Hepatocyte (in vitro differentiated cells): ENCODE measurements around the gene TTLL1. TPM values are rescaled to one million over a fixed set of nuclear protein-coding genes. Genes with fewer than 3 reads are reported as not detected.

ENCODE experiments used
- DNase-seq: peaks from one replicate; pipeline ENCODE4 v3.0.0-alpha.2; 2016; ENCODE audit warnings: low spot score
- H2AFZ ChIP-seq: fragments of 200-600 bp; sonication (generic); 2 replicates; pipeline ENCODE4 v1.6.0; 2016; ENCODE audit warnings: antibody characterized with exemption, mild to moderate bottlenecking
- H3K27ac ChIP-seq: fragments of 200-600 bp; sonication (generic); 2 replicates; pipeline ENCODE4 v1.5.1; 2016; ENCODE audit warnings: mild to moderate bottlenecking
- H3K27me3 ChIP-seq: fragments of 200-600 bp; sonication (generic); 2 replicates; pipeline ENCODE4 v1.6.1; 2016
- H3K36me3 ChIP-seq: fragments of 200-600 bp; sonication (generic); replicated peaks from 2 replicates; pipeline ENCODE4 v1.5.1; 2016; ENCODE audit warnings: low read depth; ENCODE audit not compliant: insufficient read depth
- H3K4me1 ChIP-seq: fragments of 200-600 bp; sonication (generic); 2 replicates; pipeline ENCODE4 v1.5.1; 2016; ENCODE audit warnings: mild to moderate bottlenecking, moderate library complexity; ENCODE audit not compliant: insufficient read depth
- H3K4me2 ChIP-seq: fragments of 200-600 bp; sonication (generic); 2 replicates; pipeline ENCODE4 v1.6.0; 2016
- H3K4me3 ChIP-seq: fragments of 200-600 bp; sonication (generic); 2 replicates; pipeline ENCODE4 v1.5.1; 2016; ENCODE audit warnings: mild to moderate bottlenecking
- H3K79me2 ChIP-seq: fragments of 200-600 bp; sonication (generic); 2 replicates; pipeline ENCODE4 v1.6.0; 2017; ENCODE audit warnings: mild to moderate bottlenecking
- H3K9me2 ChIP-seq: fragments of 200-600 bp; sonication (generic); replicated peaks from 2 replicates; pipeline ENCODE4 v1.6.0; 2017; ENCODE audit warnings: mild to moderate bottlenecking; ENCODE audit not compliant: insufficient read depth
- H3K9me3 ChIP-seq: fragments of 200-600 bp; sonication (generic); 2 replicates; pipeline ENCODE4 v1.5.1; 2016; ENCODE audit warnings: low read depth, mild to moderate bottlenecking
- H4K20me1 ChIP-seq: fragments of 200-600 bp; sonication (generic); 2 replicates; pipeline ENCODE4 v1.6.0; 2016; ENCODE audit warnings: mild to moderate bottlenecking; ENCODE audit not compliant: insufficient read depth, poor library complexity, severe bottlenecking
- EZH2 ChIP-seq: fragments of 200-600 bp; sonication (generic); IDR thresholded peaks from 2 replicates; pipeline ENCODE4 v1.6.1; 2016; ENCODE audit warnings: antibody characterized with exemption, mild to moderate bottlenecking, borderline replicate concordance
- EZH2phosphoT487 ChIP-seq: fragments of 200-600 bp; sonication (generic); IDR thresholded peaks from one replicate; pipeline ENCODE4 v1.6.1; 2018; ENCODE audit warnings: antibody characterized with exemption, mild to moderate bottlenecking, low read depth, moderate library complexity; ENCODE audit not compliant: unreplicated experiment, severe bottlenecking
- WGBS: methylation state at CpG from one replicate; pipeline ENCODE4 v1.1.6; 2016; ENCODE audit warnings: low lambda C conversion rate; ENCODE audit errors: missing lambda C conversion rate; 5-methylcytosine and 5-hydroxymethylcytosine counted together
- polyA plus RNA-seq: library from polyadenylated mRNA; unstranded; fragments of >200 nt; fragmentation: Nextera tagmentation; extraction: Ambion mirVana; gene quantifications from 2 replicates; pipeline ENCODE4 v1.2.1, GENCODE V29; 2016
- total RNA-seq: library from RNA; depleted of rRNA; stranded (reverse); fragments of >200 nt; gene quantifications from 2 replicates; pipeline ENCODE4 v1.2.3, GENCODE V29; 2014
- TF ChIP-seq, protein P1 (sequence below): fragments of 200-600 bp; sonication (generic); IDR thresholded peaks from 2 replicates; pipeline ENCODE4 v1.5.1; 2016; ENCODE audit warnings: antibody characterized with exemption, mild to moderate bottlenecking; ENCODE audit not compliant: poor library complexity

Gene TTLL1
- total RNA-seq: 4.9 and 6.4 TPM in 2 replicates
- 8.7 and 9.5 TPM in 2 replicates for polyA plus RNA-seq

DNA sequence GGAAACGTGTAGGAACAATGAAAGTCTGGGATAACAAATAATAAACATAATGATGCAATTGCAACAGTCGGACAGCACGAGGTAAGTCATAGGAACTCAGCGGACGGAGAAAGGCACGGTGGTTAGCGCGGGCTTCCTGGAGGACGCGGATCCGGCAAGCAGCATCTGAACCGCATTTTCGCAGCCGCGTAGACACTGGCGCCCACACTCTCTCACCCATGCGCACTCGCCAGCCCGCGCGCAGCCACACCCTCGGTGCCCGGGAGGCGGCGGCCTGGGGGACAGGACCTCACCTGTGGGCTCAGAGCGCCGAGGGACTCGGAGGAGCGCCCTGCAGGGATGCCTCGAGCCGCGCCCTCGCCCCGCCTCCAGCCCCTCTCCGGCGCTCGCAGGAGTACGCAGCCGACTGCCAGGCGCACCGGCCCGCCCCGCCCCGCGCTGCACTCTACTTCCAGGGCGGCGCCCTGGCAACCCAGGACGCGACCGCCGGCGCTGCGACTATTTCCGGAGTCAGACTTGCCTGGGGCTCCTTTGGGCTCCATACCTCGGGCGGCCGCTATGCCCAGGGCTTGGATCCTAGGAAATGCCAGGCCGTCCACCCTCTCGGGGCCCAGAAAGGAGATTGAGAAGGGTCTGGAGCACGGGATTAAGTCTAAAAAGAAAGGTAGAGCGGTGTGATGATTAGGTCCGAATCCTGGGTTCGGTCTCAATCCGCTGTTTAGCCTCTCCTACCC, at the start of gene TTLL1:
Gene TTLL1 (minus strand): TSS at position 408 of the 734 bp plus-strand sequence. CDS start 13,805 bp downstream, outside the sequence.
- no peaks in the 10 kb centered on the region for H3K4me1 ChIP-seq
- H3K9me2 ChIP-seq: no peaks in the 10 kb centered on the region
- 7% methylated on average over 64 of the region's 64 CpGs for WGBS
- H3K79me2 ChIP-seq: peaks cover 3% of the 10 kb centered on the region
- H4K20me1 ChIP-seq: no peaks in the 10 kb centered on the region
- no peaks in the 10 kb centered on the region for H3K9me3 ChIP-seq
- peak within 1 kb of the TSS; percentile 51 for H3K4me3 ChIP-seq
- no peak for TF ChIP-seq EZH2
- no peak for TF ChIP-seq EZH2phosphoT487
- TF ChIP-seq, protein P1, sequence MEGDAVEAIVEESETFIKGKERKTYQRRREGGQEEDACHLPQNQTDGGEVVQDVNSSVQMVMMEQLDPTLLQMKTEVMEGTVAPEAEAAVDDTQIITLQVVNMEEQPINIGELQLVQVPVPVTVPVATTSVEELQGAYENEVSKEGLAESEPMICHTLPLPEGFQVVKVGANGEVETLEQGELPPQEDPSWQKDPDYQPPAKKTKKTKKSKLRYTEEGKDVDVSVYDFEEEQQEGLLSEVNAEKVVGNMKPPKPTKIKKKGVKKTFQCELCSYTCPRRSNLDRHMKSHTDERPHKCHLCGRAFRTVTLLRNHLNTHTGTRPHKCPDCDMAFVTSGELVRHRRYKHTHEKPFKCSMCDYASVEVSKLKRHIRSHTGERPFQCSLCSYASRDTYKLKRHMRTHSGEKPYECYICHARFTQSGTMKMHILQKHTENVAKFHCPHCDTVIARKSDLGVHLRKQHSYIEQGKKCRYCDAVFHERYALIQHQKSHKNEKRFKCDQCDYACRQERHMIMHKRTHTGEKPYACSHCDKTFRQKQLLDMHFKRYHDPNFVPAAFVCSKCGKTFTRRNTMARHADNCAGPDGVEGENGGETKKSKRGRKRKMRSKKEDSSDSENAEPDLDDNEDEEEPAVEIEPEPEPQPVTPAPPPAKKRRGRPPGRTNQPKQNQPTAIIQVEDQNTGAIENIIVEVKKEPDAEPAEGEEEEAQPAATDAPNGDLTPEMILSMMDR: no peak
- H3K27ac ChIP-seq: peak within 1 kb of the TSS; percentile 41
- no peaks in the 10 kb centered on the region for H3K27me3 ChIP-seq
- peak within 1 kb of the TSS; percentile 92 for H2AFZ ChIP-seq
- H3K36me3 ChIP-seq: no peaks in the 10 kb centered on the region
- DNase-seq: peak; percentile 94
- peak within 1 kb of the TSS; percentile 90 for H3K4me2 ChIP-seq

DNA sequence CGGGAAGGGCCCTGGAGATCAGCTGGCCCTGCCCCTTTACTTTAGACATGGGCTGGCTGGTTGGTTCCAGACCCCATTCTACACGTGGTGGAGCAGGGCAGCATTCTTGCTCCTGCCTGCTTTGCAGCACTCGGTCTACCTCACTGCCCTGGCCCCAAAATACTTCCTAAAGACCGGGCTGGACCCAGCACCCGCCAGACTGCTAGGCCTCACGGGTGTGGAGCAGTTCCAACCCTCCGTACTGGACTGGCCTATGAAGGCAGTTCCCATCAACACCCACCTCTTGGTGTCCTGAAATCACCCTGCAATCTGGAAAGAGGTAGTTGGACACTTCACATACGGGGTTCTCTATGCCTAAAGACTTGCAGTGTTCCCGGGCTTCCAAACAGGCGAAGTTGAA, 47.6 kb upstream of the TTLL1 start:
- no peak overlapping the region for H3K4me2 ChIP-seq
- H3K9me3 ChIP-seq: no peaks in the 10 kb centered on the region
- H2AFZ ChIP-seq: no peak overlapping the region
- H3K4me1 ChIP-seq: peaks cover 2% of the 10 kb centered on the region
- no peaks in the 10 kb centered on the region for H3K9me2 ChIP-seq
- no peak for DNase-seq
- no peaks in the 10 kb centered on the region for H4K20me1 ChIP-seq
- H3K27me3 ChIP-seq: no peaks in the 10 kb centered on the region
- TF ChIP-seq EZH2phosphoT487 (no peak), EZH2 (no peak)
- TF ChIP-seq, protein P1: no peak
- H3K79me2 ChIP-seq: peaks cover 11% of the 10 kb centered on the region
- WGBS: 94% methylated on average over 10 of the region's 10 CpGs
- no peak overlapping the region for H3K4me3 ChIP-seq
- no peak overlapping the region for H3K27ac ChIP-seq
- H3K36me3 ChIP-seq: peaks cover 2% of the 10 kb centered on the region

DNA sequence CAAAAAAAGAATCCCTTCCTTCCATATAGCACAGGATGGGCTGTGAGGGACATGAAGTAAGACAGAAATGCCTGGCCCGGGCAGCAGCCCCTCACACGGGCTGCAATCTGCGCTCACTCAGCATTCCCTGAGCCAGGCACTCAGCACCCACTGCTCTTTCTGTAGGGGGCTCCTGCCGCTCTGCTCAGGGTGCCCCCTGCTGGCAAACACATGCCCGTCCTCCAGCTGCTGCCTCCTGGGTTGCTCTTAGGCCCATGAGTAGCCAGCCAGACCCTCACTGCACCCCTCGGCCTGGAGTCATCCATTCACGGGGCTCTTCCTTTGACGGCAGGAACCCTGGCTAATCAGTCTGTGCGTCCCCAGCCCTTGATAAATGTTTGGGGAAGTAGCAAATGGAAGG, 47.1 kb upstream of the TTLL1 start:
- TF ChIP-seq, protein P1: peak; percentile 60
- no peak for TF ChIP-seq EZH2phosphoT487
- 50% methylated on average over 9 of the region's 9 CpGs for WGBS

More for the DNA sequence above, 47.1 kb upstream of the TTLL1 start:
- Histone ChIP-seq H3K9me3 (no peaks in the 10 kb centered on the region), H3K36me3 (peaks cover 2% of the 10 kb centered on the region), H3K27me3 (no peaks in the 10 kb centered on the region), H2AFZ (no peak overlapping the region), H3K79me2 (peaks cover 5% of the 10 kb centered on the region), H3K4me1 (no peaks in the 10 kb centered on the region), H3K4me3 (no peak overlapping the region), H3K27ac (no peak overlapping the region), H3K4me2 (no peak overlapping the region), H3K9me2 (no peaks in the 10 kb centered on the region), H4K20me1 (no peaks in the 10 kb centered on the region)
- peak; percentile 60 for DNase-seq
